PC-9 (cell line): ENCODE measurements around the gene KIF16B.

Experiments
- EZH2 ChIP-seq: fragments of 200-600 bp; sonication (generic); IDR thresholded peaks from 2 replicates; pipeline ENCODE4 v1.8.0; 2017; ENCODE audit warnings: antibody characterized with exemption, low read depth
- TF ChIP-seq, protein P1 (sequence below): fragments of 200-600 bp; sonication (generic); conservative IDR thresholded peaks from 2 replicates; pipeline ENCODE4 v1.6.1; 2017; ENCODE audit warnings: mixed run types, antibody characterized with exemption, mild to moderate bottlenecking, moderate library complexity

DNA sequence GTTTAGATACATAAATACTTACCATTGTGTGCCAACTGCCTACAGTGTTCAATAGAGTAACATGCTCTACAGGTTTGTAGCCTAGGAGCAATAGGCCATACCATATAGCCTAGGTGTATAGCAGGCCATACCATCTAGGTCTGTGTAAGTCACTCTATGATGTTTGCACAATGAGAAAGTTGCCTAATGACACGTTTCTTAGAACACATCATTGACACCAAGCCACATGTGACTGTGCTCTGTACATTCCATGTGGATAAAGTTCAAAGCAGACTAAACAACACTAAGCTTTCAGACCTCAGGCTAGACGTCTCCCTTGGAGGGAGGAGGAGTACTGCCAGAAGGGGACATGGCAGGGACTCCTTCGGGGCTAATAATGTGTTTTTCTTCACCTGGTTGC, 93.6 kb downstream of the KIF16B start:
- no peak for TF ChIP-seq EZH2
- TF ChIP-seq, protein P1, sequence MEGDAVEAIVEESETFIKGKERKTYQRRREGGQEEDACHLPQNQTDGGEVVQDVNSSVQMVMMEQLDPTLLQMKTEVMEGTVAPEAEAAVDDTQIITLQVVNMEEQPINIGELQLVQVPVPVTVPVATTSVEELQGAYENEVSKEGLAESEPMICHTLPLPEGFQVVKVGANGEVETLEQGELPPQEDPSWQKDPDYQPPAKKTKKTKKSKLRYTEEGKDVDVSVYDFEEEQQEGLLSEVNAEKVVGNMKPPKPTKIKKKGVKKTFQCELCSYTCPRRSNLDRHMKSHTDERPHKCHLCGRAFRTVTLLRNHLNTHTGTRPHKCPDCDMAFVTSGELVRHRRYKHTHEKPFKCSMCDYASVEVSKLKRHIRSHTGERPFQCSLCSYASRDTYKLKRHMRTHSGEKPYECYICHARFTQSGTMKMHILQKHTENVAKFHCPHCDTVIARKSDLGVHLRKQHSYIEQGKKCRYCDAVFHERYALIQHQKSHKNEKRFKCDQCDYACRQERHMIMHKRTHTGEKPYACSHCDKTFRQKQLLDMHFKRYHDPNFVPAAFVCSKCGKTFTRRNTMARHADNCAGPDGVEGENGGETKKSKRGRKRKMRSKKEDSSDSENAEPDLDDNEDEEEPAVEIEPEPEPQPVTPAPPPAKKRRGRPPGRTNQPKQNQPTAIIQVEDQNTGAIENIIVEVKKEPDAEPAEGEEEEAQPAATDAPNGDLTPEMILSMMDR = no peak
